H9 (cell line): ENCODE data around the gene PARP6. TPM values are rescaled to one million over a fixed set of nuclear protein-coding genes. Genes with fewer than 3 reads are reported as not detected.

Experiments used
- DNase-seq: peaks from one replicate; pipeline ENCODE4 v3.0.0-alpha.2; 2017
- H2AFZ ChIP-seq: one replicate; pipeline ENCODE4 v1.6.1; 2013; ENCODE audit warnings: mild to moderate bottlenecking, low read length, control low read depth, moderate library complexity
- H2AK5ac ChIP-seq: 2 replicates; pipeline ENCODE4 v1.6.1; 2013; ENCODE audit warnings: low read length, control low read depth, mixed read lengths; ENCODE audit not compliant: insufficient read length
- H2BK120ac ChIP-seq: one replicate; pipeline ENCODE4 v1.6.1; 2013; ENCODE audit warnings: low read depth, mild to moderate bottlenecking, low read length, control low read depth, inconsistent platforms; ENCODE audit not compliant: poor library complexity, severe bottlenecking
- H2BK12ac ChIP-seq: 2 replicates; pipeline ENCODE4 v1.6.1; 2013; ENCODE audit warnings: low read length, control low read depth, mixed read lengths, low read depth; ENCODE audit not compliant: insufficient read length
- H2BK15ac ChIP-seq: 2 replicates; pipeline ENCODE4 v1.6.1; 2013; ENCODE audit warnings: low read depth, low read length, control low read depth
- H2BK20ac ChIP-seq: one replicate; pipeline ENCODE4 v1.6.1; 2013; ENCODE audit warnings: low read depth, mild to moderate bottlenecking, low read length, control low read depth, inconsistent platforms; ENCODE audit not compliant: poor library complexity, severe bottlenecking
- H2BK5ac ChIP-seq: 2 replicates; pipeline ENCODE4 v1.6.1; 2013; ENCODE audit warnings: low read length, control low read depth, mixed read lengths; ENCODE audit not compliant: insufficient read length
- H3K14ac ChIP-seq: 2 replicates; pipeline ENCODE4 v1.6.1; 2013; ENCODE audit warnings: low read length, control low read depth; ENCODE audit not compliant: insufficient read depth
- H3K18ac ChIP-seq: 2 replicates; pipeline ENCODE4 v1.6.1; 2013; ENCODE audit warnings: low read depth, mild to moderate bottlenecking, mixed read lengths, low read length, control low read depth; ENCODE audit not compliant: insufficient read length
- H3K23ac ChIP-seq: 2 replicates; pipeline ENCODE4 v1.6.1; 2013; ENCODE audit warnings: low read length, control low read depth, mixed read lengths, low read depth; ENCODE audit not compliant: insufficient read length
- H3K23me2 ChIP-seq: 2 replicates; pipeline ENCODE4 v1.6.1; 2013; ENCODE audit warnings: low read depth, mild to moderate bottlenecking, mixed read lengths, low read length, control low read depth; ENCODE audit not compliant: insufficient read length, poor library complexity, severe bottlenecking
- H3K27ac ChIP-seq: 2 replicates; pipeline ENCODE4 v1.5.1; 2013; ENCODE audit warnings: low read length, control low read depth, mixed read lengths, low read depth; ENCODE audit not compliant: insufficient read length
- H3K27me3 ChIP-seq: 2 replicates; pipeline ENCODE4 v1.6.1; 2013; ENCODE audit warnings: low read length, control low read depth, inconsistent platforms; ENCODE audit not compliant: insufficient read depth
- H3K4ac ChIP-seq: 2 replicates; pipeline ENCODE4 v1.6.1; 2013; ENCODE audit warnings: low read depth, mild to moderate bottlenecking, control low read depth, inconsistent platforms, low read length, moderate library complexity
- H3K4me1 ChIP-seq: 2 replicates; pipeline ENCODE4 v1.6.1; 2013; ENCODE audit warnings: low read length, control low read depth, inconsistent platforms; ENCODE audit not compliant: insufficient read depth
- H3K4me2 ChIP-seq: 2 replicates; pipeline ENCODE4 v1.6.1; 2013; ENCODE audit warnings: low read length, control low read depth, mixed read lengths; ENCODE audit not compliant: insufficient read length, insufficient read depth
- H3K56ac ChIP-seq: 2 replicates; pipeline ENCODE4 v1.6.1; 2013; ENCODE audit warnings: low read depth, mild to moderate bottlenecking, mixed read lengths, low read length, control low read depth; ENCODE audit not compliant: insufficient read length
- H3K79me1 ChIP-seq: 2 replicates; pipeline ENCODE4 v1.6.1; 2013; ENCODE audit warnings: low read depth, mild to moderate bottlenecking, moderate library complexity, low read length, control low read depth, inconsistent platforms; ENCODE audit not compliant: insufficient read depth, poor library complexity, severe bottlenecking
- H3K79me2 ChIP-seq: 2 replicates; pipeline ENCODE4 v1.6.1; 2013; ENCODE audit warnings: low read length, control low read depth, inconsistent platforms; ENCODE audit not compliant: insufficient read depth
- H3K9ac ChIP-seq: 2 replicates; pipeline ENCODE4 v1.6.1; 2013; ENCODE audit warnings: low read length, control low read depth, mixed read lengths; ENCODE audit not compliant: insufficient read length; ENCODE audit errors: extremely low read depth
- H3K9me3 ChIP-seq: one replicate; pipeline ENCODE4 v1.6.1; 2013; ENCODE audit warnings: low read depth, low read length, inconsistent platforms; ENCODE audit not compliant: control insufficient read depth
- H3T11ph ChIP-seq: one replicate; pipeline ENCODE4 v1.6.1; 2013; ENCODE audit warnings: mild to moderate bottlenecking, low read length, control low read depth, inconsistent platforms
- H4K20me1 ChIP-seq: one replicate; pipeline ENCODE4 v1.6.1; 2013; ENCODE audit not compliant: control insufficient read depth, insufficient read length, insufficient read depth
- H4K5ac ChIP-seq: 2 replicates; pipeline ENCODE4 v1.6.1; 2013; ENCODE audit warnings: low read depth, mild to moderate bottlenecking, mixed read lengths, low read length, control low read depth; ENCODE audit not compliant: insufficient read length
- H4K8ac ChIP-seq: replicated peaks from 2 replicates; pipeline ENCODE4 v1.6.1; 2013; ENCODE audit warnings: low read length, control low read depth, mixed read lengths, low read depth; ENCODE audit not compliant: insufficient read length
- H4K91ac ChIP-seq: 2 replicates; pipeline ENCODE4 v1.6.1; 2013; ENCODE audit warnings: low read depth, mild to moderate bottlenecking, moderate library complexity, mixed read lengths, low read length, control low read depth; ENCODE audit not compliant: insufficient read length
- H3K27ac Mint-ChIP-seq, 3 experiments: 2 replicates in 2 of 3; 3 replicates in 1 of 3; pipeline ENCODE4 v1.8.0; 2020 to 2021; ENCODE audit warnings: mixed read lengths in 3 of 3, mild to moderate bottlenecking in 1 of 3, moderate library complexity in 1 of 3
- H3K27me3 Mint-ChIP-seq: 2 replicates; pipeline ENCODE4 v1.8.0; 2021; ENCODE audit warnings: low read depth, mild to moderate bottlenecking, moderate library complexity, mixed read lengths
- H3K36me3 Mint-ChIP-seq, 3 experiments: 2 replicates in 2 of 3; 3 replicates in 1 of 3; pipeline ENCODE4 v1.8.0; 2020 to 2021; ENCODE audit warnings: low read depth in 3 of 3, mixed read lengths in 3 of 3; ENCODE audit not compliant: insufficient read depth in 1 of 3
- H3K4me1 Mint-ChIP-seq, 2 experiments: 2 replicates each; pipeline ENCODE4 v1.8.0; 2020; ENCODE audit warnings: mixed read lengths in 2 of 2
- H3K4me3 Mint-ChIP-seq, 2 experiments: 2 replicates in 1 of 2; 3 replicates in 1 of 2; pipeline ENCODE4 v1.8.0; 2020 to 2021; ENCODE audit warnings: mild to moderate bottlenecking in 2 of 2, mixed read lengths in 2 of 2, moderate library complexity in 1 of 2
- H3K9me3 Mint-ChIP-seq, 2 experiments: 2 replicates in 1 of 2; 3 replicates in 1 of 2; pipeline ENCODE4 v1.8.0; 2020; ENCODE audit warnings: mild to moderate bottlenecking in 2 of 2, mixed read lengths in 2 of 2, moderate library complexity in 1 of 2
- WGBS: extraction: QIAGEN DNeasy Blood & Tissue Kit; methylation state at CpG from one replicate; pipeline ENCODE4 v1.1.7; 2013; ENCODE audit warnings: missing lambda C conversion rate, low lambda C conversion rate, mixed read lengths; ENCODE audit not compliant: insufficient read length; ENCODE audit errors: extremely low coverage; 5-methylcytosine and 5-hydroxymethylcytosine counted together
- total RNA-seq: library from RNA; stranded (reverse); gene quantifications from 2 replicates; pipeline ENCODE4 v1.2.1, GENCODE V29; 2021
- TF ChIP-seq, protein P1 (sequence below): fragments of 200-600 bp; sonication (generic); conservative IDR thresholded peaks from 3 replicates; pipeline ENCODE4 v1.8.0; 2021; ENCODE audit warnings: antibody characterized with exemption, mild to moderate bottlenecking

PARP6 gene
- total RNA-seq, 1 experiment from 2014 or later, result 54.4 TPM

- Histone ChIP-seq H3T11ph (no peak overlapping the region), H4K5ac (no peak overlapping the region), H2AFZ (no peak overlapping the region), H4K91ac (no peak overlapping the region), H3K79me2 (peaks cover 55% of the 10 kb centered on the region; the same call in 1 of the 2 replicates), H2BK15ac (no peak overlapping the region), H3K4me1 (peaks cover 3% of the 10 kb centered on the region; the same call in 1 of the 2 replicates), H3K18ac (no peak overlapping the region), H3K23me2 (peaks cover 5% of the 10 kb centered on the region), H3K27me3 (no peaks in the 10 kb centered on the region), H4K20me1 (no peaks in the 10 kb centered on the region), H3K14ac (no peak overlapping the region), H3K4ac (no peak overlapping the region), H2BK12ac (no peak overlapping the region), H3K23ac (no peak overlapping the region), H3K56ac (no peak overlapping the region), H3K9ac (peak overlapping the region; percentile 29), H3K9me3 (no peaks in the 10 kb centered on the region), H3K79me1 (peaks cover 20% of the 10 kb centered on the region), H3K4me2 (no peak overlapping the region), H2BK20ac (no peak overlapping the region), H2AK5ac (no peak overlapping the region), H4K8ac (no peak overlapping the region), H2BK120ac (no peak overlapping the region), H2BK5ac (no peak overlapping the region), H3K27ac (no peak overlapping the region)
- Mint-ChIP-seq H3K9me3 (no peaks in the 10 kb centered on the region), H3K4me3 (no peak overlapping the region), H3K27me3 (no peaks in the 10 kb centered on the region), H3K27ac (no peak overlapping the region), H3K36me3 (peaks cover 15 to 68% (median 61%) of the 10 kb centered on the region in 3 experiments; a peak in 6 of 7 replicates), H3K4me1 (peaks cover 50 to 53% of the 10 kb centered on the region in 2 experiments)
- TF ChIP-seq, protein P1, sequence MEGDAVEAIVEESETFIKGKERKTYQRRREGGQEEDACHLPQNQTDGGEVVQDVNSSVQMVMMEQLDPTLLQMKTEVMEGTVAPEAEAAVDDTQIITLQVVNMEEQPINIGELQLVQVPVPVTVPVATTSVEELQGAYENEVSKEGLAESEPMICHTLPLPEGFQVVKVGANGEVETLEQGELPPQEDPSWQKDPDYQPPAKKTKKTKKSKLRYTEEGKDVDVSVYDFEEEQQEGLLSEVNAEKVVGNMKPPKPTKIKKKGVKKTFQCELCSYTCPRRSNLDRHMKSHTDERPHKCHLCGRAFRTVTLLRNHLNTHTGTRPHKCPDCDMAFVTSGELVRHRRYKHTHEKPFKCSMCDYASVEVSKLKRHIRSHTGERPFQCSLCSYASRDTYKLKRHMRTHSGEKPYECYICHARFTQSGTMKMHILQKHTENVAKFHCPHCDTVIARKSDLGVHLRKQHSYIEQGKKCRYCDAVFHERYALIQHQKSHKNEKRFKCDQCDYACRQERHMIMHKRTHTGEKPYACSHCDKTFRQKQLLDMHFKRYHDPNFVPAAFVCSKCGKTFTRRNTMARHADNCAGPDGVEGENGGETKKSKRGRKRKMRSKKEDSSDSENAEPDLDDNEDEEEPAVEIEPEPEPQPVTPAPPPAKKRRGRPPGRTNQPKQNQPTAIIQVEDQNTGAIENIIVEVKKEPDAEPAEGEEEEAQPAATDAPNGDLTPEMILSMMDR, result no peak
- no CpG with 5 or more reads among the region's 10 CpGs for WGBS
- DNase-seq, result no peak
Observed at GRCh38 chr15:72223278-72223677, 49.1 kb downstream of the PARP6 start.
